Activated T-cell treated with anti-CD3 and anti-CD28 coated beads for 1 hour (primary cell): ENCODE data around the gene CSTB.

ENCODE experiments used
- DNase-seq: peaks from one replicate; pipeline ENCODE4 v3.0.0-alpha.2; 2020; ENCODE audit warnings: low read depth

The CSTB gene

GRCh38 chr21:43789276-43790009, 13.3 kb upstream of the CSTB start, which contains the start of gene RRP1:
RRP1 (plus strand) TSS chr21:43789577; CDS start chr21:43789630, 53 bp downstream.
- DNase-seq = peak; percentile 94

- DNase-seq = no peak
Observed at GRCh38 chr21:43786807-43787440, 10.8 kb upstream of the CSTB start.

- DNase-seq = no peak
Observed at GRCh38 chr21:43786300-43786806, 10.2 kb upstream of the CSTB start.

- no peak for DNase-seq
Observed at GRCh38 chr21:43785134-43785533, 9.0 kb upstream of the CSTB start.

- no peak for DNase-seq
Observed at GRCh38 chr21:43783098-43783700, 7.1 kb upstream of the CSTB start.

- no peak for DNase-seq
Observed at GRCh38 chr21:43782431-43783097, 6.5 kb upstream of the CSTB start.

- no peak for DNase-seq
Observed at GRCh38 chr21:43781846-43782245, 5.7 kb upstream of the CSTB start.

GRCh38 chr21:43779660-43780059, 3.6 kb upstream of the CSTB start:
- no peak for DNase-seq

- DNase-seq = no peak
Observed at GRCh38 chr21:43778469-43779335, 2.6 kb upstream of the CSTB start.

GRCh38 chr21:43777953-43778352, 1.8 kb upstream of the CSTB start:
- DNase-seq = no peak

- DNase-seq = no peak
Observed at GRCh38 chr21:43775190-43775589, 918 bp downstream of the CSTB start.

- DNase-seq = no peak
Observed at GRCh38 chr21:43774163-43774562, 1.9 kb downstream of the CSTB start.

- no peak for DNase-seq
Observed at GRCh38 chr21:43772425-43772821, 3.7 kb downstream of the CSTB start.

GRCh38 chr21:43771698-43772424, 4.2 kb downstream of the CSTB start:
- DNase-seq = no peak

GRCh38 chr21:43771199-43771675, 4.9 kb downstream of the CSTB start:
- DNase-seq = no peak

GRCh38 chr21:43770066-43770655, 5.9 kb downstream of the CSTB start:
- DNase-seq = no peak

- no peak for DNase-seq
Observed at GRCh38 chr21:43769325-43769958, 6.7 kb downstream of the CSTB start.

- DNase-seq = no peak
Observed at GRCh38 chr21:43768868-43769167, 7.3 kb downstream of the CSTB start.

GRCh38 chr21:43767984-43768867, 7.9 kb downstream of the CSTB start:
- no peak for DNase-seq
